GM12872 (cell line): ENCODE results near the gene CLMN.

Source experiments
- TF ChIP-seq, protein P1 (sequence below): IDR thresholded peaks from 3 replicates; pipeline ENCODE4 v1.5.1; 2011; ENCODE audit warnings: low read depth, mild to moderate bottlenecking, low read length, moderate library complexity; ENCODE audit not compliant: insufficient read depth

The CLMN gene

GRCh38 chr14:95335071-95335470 is 15.4 kb upstream of the CLMN start:
- TF ChIP-seq, protein P1, sequence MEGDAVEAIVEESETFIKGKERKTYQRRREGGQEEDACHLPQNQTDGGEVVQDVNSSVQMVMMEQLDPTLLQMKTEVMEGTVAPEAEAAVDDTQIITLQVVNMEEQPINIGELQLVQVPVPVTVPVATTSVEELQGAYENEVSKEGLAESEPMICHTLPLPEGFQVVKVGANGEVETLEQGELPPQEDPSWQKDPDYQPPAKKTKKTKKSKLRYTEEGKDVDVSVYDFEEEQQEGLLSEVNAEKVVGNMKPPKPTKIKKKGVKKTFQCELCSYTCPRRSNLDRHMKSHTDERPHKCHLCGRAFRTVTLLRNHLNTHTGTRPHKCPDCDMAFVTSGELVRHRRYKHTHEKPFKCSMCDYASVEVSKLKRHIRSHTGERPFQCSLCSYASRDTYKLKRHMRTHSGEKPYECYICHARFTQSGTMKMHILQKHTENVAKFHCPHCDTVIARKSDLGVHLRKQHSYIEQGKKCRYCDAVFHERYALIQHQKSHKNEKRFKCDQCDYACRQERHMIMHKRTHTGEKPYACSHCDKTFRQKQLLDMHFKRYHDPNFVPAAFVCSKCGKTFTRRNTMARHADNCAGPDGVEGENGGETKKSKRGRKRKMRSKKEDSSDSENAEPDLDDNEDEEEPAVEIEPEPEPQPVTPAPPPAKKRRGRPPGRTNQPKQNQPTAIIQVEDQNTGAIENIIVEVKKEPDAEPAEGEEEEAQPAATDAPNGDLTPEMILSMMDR = no peak

DNA sequence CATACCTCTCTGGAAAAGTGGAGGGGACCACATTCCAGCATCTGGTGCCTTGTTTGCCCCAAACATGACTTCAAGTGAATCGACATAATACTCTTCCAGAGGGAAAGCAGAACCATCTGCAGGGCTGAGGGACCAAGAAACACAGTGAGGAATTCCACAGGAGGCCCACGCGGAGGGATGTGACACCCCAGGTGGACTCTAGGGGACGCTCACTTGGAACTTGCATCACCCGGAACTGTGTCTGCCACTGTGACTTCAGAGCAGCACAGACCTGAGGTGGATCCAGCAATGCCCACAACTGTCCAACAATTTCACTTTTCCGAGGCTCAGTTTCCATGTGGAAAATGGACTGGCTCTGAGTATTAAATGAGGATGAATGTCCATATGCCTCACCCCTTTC is 14.3 kb upstream of the CLMN start:
- TF ChIP-seq, protein P1 = peak; percentile 26; the same call in 1 of the 3 replicates

DNA sequence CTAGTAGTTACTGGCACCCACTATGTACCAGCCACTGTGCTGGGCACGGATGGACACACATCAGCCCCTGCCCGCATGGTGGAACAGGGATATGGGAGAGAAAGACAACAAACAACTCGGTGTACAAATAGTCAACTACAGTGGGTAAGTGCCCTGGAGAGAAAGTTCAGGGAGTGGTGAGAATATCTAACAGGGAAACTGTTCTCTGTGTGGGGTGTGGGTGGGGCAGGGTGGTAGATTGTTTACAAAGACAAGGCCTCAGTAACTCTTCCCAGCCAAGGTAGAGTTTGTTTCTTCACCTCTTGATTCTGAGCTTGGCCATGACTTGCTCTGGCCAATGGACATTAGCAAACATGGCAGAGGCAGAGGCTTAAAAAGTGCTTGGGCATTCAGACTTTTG is 12.9 kb upstream of the CLMN start:
- TF ChIP-seq, protein P1 = no peak

DNA sequence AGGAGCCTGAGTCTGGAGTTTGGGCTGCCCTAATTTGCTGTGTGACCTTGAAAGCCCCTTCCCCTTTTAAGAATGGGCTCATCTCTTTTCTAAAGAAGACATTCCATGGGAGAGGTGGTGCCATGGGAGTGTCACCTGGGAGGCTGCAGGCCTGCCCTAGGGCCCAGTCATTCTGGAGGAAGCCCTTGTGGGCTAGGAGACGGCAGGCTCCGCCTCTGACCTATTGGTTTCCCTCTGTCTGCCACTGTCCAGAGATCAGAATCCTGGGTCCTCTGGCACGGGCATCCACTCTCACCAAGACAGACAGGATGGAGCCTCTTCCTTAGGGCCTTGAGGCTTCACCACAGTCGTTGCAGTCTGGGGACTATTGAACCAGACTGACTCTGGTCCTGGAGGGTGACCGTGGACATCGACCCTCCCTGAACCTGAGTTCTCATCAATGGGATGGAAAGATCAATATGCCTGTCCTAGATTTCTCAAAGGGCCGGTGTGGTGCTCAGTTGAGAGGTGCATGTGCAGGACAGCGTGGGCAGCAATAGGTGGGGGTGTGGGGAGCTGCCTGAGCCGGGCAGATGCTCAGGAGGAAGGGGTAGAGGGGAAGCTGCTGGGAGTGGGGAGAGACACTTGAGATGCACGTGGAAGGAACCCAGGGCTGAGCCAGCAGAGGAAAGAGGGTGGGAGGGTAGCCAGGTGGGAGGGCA is 12.2 kb upstream of the CLMN start:
- TF ChIP-seq, protein P1 = no peak

DNA sequence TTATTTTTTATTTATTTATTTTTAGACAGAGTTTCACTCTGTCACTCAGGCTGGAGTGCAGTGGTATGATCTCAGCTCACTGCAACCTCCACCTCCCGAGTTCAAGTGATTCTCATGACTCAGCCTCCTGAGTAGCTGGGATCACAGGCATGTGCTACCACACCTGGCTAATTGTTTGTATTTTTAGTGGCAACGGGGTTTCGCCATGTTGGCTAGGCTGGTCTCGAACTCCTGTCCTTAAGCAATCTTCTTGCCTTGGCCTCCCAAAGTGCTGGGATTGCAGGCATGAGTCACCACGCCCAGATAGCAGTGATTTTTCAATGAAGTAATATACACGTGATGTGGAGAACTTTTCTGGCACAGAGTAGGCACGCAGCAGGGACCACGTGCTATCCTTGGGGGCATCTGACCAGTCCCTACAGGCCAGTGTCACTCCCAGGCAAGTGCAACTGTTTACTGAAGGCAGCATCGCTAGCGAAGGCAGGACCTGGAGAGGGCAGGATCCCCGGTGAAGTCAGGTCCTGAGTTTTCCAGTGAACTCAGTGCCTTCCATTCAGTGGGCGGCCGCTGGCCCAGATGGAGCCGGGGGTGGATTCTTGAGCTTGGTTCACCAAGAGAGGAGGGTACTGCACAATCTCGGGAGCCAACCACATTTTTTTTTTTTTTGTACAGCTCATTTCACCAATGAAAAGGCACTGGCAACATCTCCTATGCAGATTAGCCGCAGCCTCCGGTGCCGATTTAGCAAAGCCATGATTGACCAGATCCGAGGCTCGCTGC is 11.1 kb upstream of the CLMN start:
- TF ChIP-seq, protein P1 = no peak

DNA sequence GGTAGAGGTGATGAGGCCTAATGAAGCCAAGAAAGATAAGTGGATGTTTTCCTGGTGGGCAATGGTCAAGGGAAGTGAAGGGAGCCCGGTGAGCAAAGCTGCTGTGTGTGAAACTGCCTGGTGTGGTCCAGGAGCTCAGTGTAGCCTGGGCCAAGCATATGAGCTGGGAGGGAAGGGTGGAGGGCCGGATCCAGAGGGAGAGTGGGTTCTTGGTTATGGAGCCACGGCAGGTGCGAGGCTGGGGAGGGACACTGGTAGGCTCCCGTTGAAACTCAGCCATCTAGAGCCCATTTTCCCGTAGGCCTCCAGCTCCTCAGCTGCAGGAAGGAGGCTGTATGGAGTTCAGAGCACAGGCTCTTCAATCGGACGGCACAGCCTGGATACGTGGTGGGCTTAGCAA is 10.2 kb upstream of the CLMN start:
- TF ChIP-seq, protein P1 = no peak

DNA sequence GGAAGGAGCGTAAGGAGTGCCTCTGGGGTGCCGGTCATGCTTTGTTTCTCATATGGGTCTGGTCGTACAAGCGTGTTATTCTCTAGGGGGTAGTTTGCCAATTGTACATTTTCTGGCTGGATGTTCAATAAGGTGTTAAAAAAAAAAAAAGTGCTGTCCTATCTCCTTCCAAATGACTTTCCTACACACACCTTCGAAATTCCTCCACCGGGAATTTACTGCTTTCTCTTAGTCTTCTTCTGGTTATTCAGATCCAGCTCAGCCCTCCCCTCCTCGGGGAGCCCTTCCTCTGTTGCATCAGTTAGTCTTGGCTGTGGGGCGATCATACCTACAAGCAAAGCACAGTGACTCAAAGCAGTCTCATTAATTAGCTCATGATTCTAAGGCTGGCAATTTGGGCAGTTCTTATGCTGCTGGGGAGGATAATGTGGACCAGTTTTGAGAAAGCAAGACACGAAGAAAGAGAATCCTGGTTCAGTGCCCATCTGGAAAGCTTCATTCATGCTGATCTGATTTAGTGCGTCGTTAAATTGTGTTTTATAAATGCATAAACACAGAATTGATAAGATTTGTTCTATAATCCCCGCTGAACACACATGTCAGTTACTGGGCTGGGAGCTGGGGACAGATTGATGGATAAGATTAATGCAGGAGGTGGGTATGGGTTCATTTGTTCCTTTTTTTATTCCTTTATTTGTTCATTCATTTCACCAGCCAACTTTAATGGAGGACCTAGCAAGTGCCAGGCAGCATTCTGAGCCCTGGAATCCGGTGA is 9.2 kb upstream of the CLMN start:
- TF ChIP-seq, protein P1 = no peak
